ENCODE data around the gene STAT5A. TPM values are rescaled to one million over a fixed set of nuclear protein-coding genes. Genes with fewer than 3 reads are reported as not detected.

Gene STAT5A
- polyA plus RNA-seq, 1 donor from 2014 or later, result 0.28 TPM

- Histone ChIP-seq H3K4me2 (ENCODE audit: low read length) (no peak overlapping the region), H3K79me2 (replicated peaks; ENCODE audit: insufficient read depth, low read length) (peaks cover 65% of the 10 kb centered on the region), H3K9ac (ENCODE audit: low read length) (no peak overlapping the region), H3K36me3 (ENCODE audit: insufficient read depth, low read length) (no peaks in the 10 kb centered on the region), H4K20me1 (ENCODE audit: insufficient read depth) (peaks cover 5% of the 10 kb centered on the region), H2AFZ (ENCODE audit: low read depth, low read length) (no peak overlapping the region), H3K9me3 (ENCODE audit: low read length) (no peaks in the 10 kb centered on the region), H3F3A (ENCODE audit: insufficient read depth, low read length, poor library complexity, severe bottlenecking) (no peaks in the 10 kb centered on the region), H3K9me2 (ENCODE audit: insufficient read depth, low read length) (no peaks in the 10 kb centered on the region), H3K27me3 (ENCODE audit: insufficient read depth, low read depth, low read length) (no peaks in the 10 kb centered on the region), H3K27ac (ENCODE audit: low read length) (no peak overlapping the region), H3K4me3 (ENCODE audit: low read length) (no peak overlapping the region)
- TF ChIP-seq TAF1 (IDR thresholded peaks at IDR 0.05; ENCODE audit: low read depth), result no peak
- no peak for TF ChIP-seq EZH2 (IDR thresholded peaks at IDR 0.05; ENCODE audit: borderline replicate concordance, insufficient read depth, low read length, poor library complexity, severe bottlenecking)
- no peak for TF ChIP-seq EP300 (conservative IDR thresholded peaks at IDR 0.05; ENCODE audit: poor library complexity, severe bottlenecking)
- TF ChIP-seq REST (IDR thresholded peaks at IDR 0.05; ENCODE audit: borderline replicate concordance), result no peak
- no peak for TF ChIP-seq MXI1 (conservative IDR thresholded peaks at IDR 0.05; ENCODE audit: poor library complexity, severe bottlenecking)
- no peak for TF ChIP-seq CTCF (IDR thresholded peaks at IDR 0.05; ENCODE audit: poor library complexity, severe bottlenecking)
- TF ChIP-seq SMC3 (conservative IDR thresholded peaks at IDR 0.05; ENCODE audit: poor library complexity), result no peak
- no peak for TF ChIP-seq RAD21 (conservative IDR thresholded peaks at IDR 0.05)
- no peak for TF ChIP-seq POLR2AphosphoS5 (IDR thresholded peaks at IDR 0.05)
These were observed 20.1 kb upstream of the STAT5A start for GRCh38 chr17:42268236-42268635.

GRCh38 chr17:42270170-42270535 is 18.1 kb upstream of the STAT5A start:
- peaks cover 77% of the 10 kb centered on the region for H3K79me2 ChIP-seq (replicated peaks; ENCODE audit: insufficient read depth, low read length)
- H3K36me3 ChIP-seq (ENCODE audit: insufficient read depth, low read length), result no peaks in the 10 kb centered on the region
- no peak for TF ChIP-seq TAF1 (IDR thresholded peaks at IDR 0.05; ENCODE audit: low read depth)
- no peak for TF ChIP-seq SMC3 (conservative IDR thresholded peaks at IDR 0.05; ENCODE audit: poor library complexity)
- TF ChIP-seq CTCF (IDR thresholded peaks at IDR 0.05; ENCODE audit: poor library complexity, severe bottlenecking), result no peak
- H3K9me3 ChIP-seq (ENCODE audit: low read length), result no peaks in the 10 kb centered on the region
- H3K9me2 ChIP-seq (ENCODE audit: insufficient read depth, low read length), result no peaks in the 10 kb centered on the region
- no peak overlapping the region for H3K27ac ChIP-seq (ENCODE audit: low read length)
- H3F3A ChIP-seq (ENCODE audit: insufficient read depth, low read length, poor library complexity, severe bottlenecking), result no peaks in the 10 kb centered on the region
- no peaks in the 10 kb centered on the region for H3K27me3 ChIP-seq (ENCODE audit: insufficient read depth, low read depth, low read length)
- no peak overlapping the region for H3K9ac ChIP-seq (ENCODE audit: low read length)
- peaks cover 5% of the 10 kb centered on the region for H4K20me1 ChIP-seq (ENCODE audit: insufficient read depth)
- H3K4me3 ChIP-seq (ENCODE audit: low read length), result no peak overlapping the region
- no peak overlapping the region for H2AFZ ChIP-seq (ENCODE audit: low read depth, low read length)
- H3K4me2 ChIP-seq (ENCODE audit: low read length), result no peak overlapping the region
